Mesothelial cell of epicardium (in vitro differentiated cells): ENCODE measurements around the gene COPG2. TPM values are rescaled to one million over a fixed set of nuclear protein-coding genes. Genes with fewer than 3 reads are reported as not detected.

Experiments
- DNase-seq, 2 experiments: peaks; one replicate each; pipeline ENCODE4 v3.0.0; 2021; ENCODE audit warnings: low spot score in 2 of 2; ENCODE audit not compliant: unreplicated experiment in 2 of 2
- H3K27ac Mint-ChIP-seq: 2 replicates; pipeline ENCODE4 v1.8.0; 2021; ENCODE audit warnings: mixed read lengths
- H3K27me3 Mint-ChIP-seq: 2 replicates; pipeline ENCODE4 v1.8.0; 2021; ENCODE audit warnings: low read depth, mixed read lengths
- H3K36me3 Mint-ChIP-seq: 2 replicates; pipeline ENCODE4 v1.8.0; 2021; ENCODE audit warnings: mixed read lengths
- H3K4me1 Mint-ChIP-seq: 2 replicates; pipeline ENCODE4 v1.8.0; 2021; ENCODE audit warnings: mixed read lengths
- H3K4me3 Mint-ChIP-seq: 2 replicates; pipeline ENCODE4 v1.8.0; 2021; ENCODE audit warnings: mild to moderate bottlenecking, moderate library complexity, mixed read lengths
- H3K9me3 Mint-ChIP-seq: 2 replicates; pipeline ENCODE4 v1.8.0; 2021; ENCODE audit warnings: mixed read lengths
- total RNA-seq: library from RNA; stranded (reverse); gene quantifications from 3 replicates; pipeline ENCODE4 v1.2.1, GENCODE V29; 2021
- TF ChIP-seq, protein P1 (sequence below): fragments of 200-600 bp; sonication (generic); IDR thresholded peaks from one replicate; pipeline ENCODE4 v1.5.0; 2021; ENCODE audit warnings: antibody characterized with exemption; ENCODE audit not compliant: unreplicated experiment

COPG2 gene, protein sequence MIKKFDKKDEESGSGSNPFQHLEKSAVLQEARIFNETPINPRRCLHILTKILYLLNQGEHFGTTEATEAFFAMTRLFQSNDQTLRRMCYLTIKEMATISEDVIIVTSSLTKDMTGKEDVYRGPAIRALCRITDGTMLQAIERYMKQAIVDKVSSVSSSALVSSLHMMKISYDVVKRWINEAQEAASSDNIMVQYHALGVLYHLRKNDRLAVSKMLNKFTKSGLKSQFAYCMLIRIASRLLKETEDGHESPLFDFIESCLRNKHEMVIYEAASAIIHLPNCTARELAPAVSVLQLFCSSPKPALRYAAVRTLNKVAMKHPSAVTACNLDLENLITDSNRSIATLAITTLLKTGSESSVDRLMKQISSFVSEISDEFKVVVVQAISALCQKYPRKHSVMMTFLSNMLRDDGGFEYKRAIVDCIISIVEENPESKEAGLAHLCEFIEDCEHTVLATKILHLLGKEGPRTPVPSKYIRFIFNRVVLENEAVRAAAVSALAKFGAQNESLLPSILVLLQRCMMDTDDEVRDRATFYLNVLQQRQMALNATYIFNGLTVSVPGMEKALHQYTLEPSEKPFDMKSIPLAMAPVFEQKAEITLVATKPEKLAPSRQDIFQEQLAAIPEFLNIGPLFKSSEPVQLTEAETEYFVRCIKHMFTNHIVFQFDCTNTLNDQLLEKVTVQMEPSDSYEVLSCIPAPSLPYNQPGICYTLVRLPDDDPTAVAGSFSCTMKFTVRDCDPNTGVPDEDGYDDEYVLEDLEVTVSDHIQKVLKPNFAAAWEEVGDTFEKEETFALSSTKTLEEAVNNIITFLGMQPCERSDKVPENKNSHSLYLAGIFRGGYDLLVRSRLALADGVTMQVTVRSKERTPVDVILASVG
- 54.1 to 56.4 TPM (median 55.0 TPM) in 3 replicates for total RNA-seq

DNA sequence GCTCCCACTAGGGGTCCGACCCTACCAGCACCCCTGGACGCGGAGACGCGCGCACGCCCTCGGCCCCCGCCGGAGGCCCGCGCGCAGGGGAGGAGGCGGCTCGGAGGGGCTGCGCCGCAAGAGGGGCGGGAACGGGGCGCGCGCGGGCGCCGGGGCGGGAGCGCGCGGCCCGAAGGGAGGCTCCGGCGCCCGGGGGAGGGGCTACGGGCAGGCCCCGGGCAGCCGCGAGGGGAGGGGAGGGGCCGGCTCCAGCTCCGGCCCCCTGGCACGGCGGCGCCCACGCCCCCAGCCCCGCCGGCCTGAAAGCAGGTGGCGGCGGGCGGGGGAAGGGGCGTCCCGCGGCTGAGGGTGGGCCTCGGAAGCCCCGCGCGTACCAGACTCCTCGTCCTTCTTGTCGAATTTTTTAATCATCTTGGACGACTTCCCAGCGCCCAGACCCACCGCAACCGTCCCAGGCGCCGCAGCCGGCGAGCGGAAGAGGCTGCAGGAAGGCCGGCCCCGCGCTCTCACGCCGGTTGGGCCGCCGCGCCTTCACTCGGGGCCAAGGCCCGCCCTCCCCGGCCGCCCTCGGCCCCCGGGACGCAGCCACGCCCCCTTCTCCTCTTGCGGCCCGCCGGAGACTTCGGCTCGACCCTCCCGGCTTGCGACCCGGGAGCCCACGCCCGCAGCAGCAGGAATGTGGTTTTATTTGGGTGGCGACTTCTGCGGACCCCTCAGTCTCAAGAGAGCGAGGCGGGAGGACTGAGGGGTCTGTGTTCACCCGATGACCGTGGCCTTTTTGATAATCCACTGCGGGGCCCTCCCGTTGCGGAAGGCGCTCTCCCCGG is at the start of gene COPG2:
TSS of gene COPG2 (minus strand) at position 491 of the 827 bp plus-strand sequence. CDS start at position 411, 80 bp downstream.
- peak within 1 kb of the TSS; percentile 87 for H3K4me3 Mint-ChIP-seq
- H3K27me3 Mint-ChIP-seq = no peaks in the 10 kb centered on the region
- H3K4me1 Mint-ChIP-seq = peaks cover 21% of the 10 kb centered on the region
- peak within 1 kb of the TSS; percentile 94 for H3K27ac Mint-ChIP-seq
- TF ChIP-seq, protein P1, sequence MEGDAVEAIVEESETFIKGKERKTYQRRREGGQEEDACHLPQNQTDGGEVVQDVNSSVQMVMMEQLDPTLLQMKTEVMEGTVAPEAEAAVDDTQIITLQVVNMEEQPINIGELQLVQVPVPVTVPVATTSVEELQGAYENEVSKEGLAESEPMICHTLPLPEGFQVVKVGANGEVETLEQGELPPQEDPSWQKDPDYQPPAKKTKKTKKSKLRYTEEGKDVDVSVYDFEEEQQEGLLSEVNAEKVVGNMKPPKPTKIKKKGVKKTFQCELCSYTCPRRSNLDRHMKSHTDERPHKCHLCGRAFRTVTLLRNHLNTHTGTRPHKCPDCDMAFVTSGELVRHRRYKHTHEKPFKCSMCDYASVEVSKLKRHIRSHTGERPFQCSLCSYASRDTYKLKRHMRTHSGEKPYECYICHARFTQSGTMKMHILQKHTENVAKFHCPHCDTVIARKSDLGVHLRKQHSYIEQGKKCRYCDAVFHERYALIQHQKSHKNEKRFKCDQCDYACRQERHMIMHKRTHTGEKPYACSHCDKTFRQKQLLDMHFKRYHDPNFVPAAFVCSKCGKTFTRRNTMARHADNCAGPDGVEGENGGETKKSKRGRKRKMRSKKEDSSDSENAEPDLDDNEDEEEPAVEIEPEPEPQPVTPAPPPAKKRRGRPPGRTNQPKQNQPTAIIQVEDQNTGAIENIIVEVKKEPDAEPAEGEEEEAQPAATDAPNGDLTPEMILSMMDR = no peak
- peaks cover 11% of the 10 kb centered on the region for H3K36me3 Mint-ChIP-seq
- no peaks in the 10 kb centered on the region for H3K9me3 Mint-ChIP-seq
- DNase-seq = peak; percentile 82 to 93

DNA sequence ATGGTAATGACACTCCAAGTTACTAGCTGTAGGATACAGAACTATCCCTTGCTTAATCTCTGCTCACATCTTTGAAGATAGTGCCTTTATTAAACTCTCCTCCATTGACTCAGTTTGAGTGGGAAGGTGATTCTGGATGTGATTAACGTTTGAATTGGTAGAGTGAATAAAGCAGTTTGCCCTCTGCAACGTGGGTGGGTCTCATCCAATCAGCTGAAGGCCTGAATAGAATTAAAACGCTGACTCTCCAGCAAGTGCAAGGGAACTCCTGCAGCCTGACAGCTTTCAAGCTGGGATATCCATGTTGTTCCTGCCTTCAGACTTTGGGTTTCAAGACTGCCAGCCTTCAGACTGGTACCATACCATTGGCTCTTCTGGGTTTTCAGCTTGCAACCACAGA is 43.9 kb upstream of the COPG2 start:
- Mint-ChIP-seq H3K4me3 (no peak overlapping the region), H3K27me3 (peaks cover 17% of the 10 kb centered on the region), H3K4me1 (no peaks in the 10 kb centered on the region), H3K36me3 (no peaks in the 10 kb centered on the region), H3K9me3 (peaks cover under 1% of the 10 kb centered on the region), H3K27ac (no peak overlapping the region)
- TF ChIP-seq, protein P1 = no peak
- DNase-seq = no peak

DNA sequence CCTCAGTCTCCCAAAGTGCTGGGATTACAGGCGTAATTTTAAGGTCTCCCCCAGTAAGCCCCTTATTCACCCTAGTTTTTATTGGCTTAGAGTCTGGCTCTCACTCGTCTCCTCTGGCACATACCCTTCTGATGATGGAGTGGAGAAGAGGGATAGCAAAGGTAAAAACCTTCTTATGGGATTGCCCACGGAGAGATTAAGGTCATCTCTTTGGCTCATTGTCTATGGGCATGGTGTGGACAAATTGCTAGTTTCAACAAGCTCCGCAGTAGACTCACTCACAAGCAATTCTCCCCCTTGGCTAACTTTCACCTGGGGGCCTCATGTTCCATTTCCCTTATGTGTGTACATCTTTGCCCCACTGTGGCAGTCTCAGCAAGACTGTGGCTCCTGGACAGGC is 40.2 kb upstream of the COPG2 start:
- Mint-ChIP-seq H3K27me3 (peaks cover 20% of the 10 kb centered on the region), H3K9me3 (peaks cover 16% of the 10 kb centered on the region), H3K36me3 (no peaks in the 10 kb centered on the region), H3K27ac (no peak overlapping the region), H3K4me1 (no peaks in the 10 kb centered on the region), H3K4me3 (no peak overlapping the region)
- TF ChIP-seq, protein P1 = no peak
- DNase-seq = no peak

DNA sequence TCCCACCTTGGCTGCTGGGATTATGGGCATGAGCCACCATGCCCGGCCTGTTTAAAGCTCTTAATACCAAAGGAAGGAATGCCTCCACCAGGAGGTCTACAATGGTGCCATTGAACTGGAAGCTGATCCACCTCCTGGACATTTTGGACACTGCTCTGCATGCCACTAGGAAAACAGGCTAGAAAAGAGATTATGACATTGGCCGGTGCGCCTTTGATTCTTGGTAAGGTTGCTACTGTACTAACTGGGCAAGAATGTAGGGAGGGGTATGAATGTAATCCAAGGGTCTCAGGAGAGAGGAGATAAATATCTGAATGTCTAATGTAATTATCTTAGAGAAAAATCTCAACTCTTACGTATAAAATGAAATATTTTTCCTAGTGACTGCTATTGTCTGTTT is 39.5 kb upstream of the COPG2 start:
- Mint-ChIP-seq H3K27me3 (peaks cover 18% of the 10 kb centered on the region), H3K27ac (no peak overlapping the region), H3K4me1 (no peaks in the 10 kb centered on the region), H3K4me3 (no peak overlapping the region), H3K36me3 (no peaks in the 10 kb centered on the region), H3K9me3 (peaks cover 16% of the 10 kb centered on the region)
- TF ChIP-seq, protein P1 = no peak
- no peak for DNase-seq

DNA sequence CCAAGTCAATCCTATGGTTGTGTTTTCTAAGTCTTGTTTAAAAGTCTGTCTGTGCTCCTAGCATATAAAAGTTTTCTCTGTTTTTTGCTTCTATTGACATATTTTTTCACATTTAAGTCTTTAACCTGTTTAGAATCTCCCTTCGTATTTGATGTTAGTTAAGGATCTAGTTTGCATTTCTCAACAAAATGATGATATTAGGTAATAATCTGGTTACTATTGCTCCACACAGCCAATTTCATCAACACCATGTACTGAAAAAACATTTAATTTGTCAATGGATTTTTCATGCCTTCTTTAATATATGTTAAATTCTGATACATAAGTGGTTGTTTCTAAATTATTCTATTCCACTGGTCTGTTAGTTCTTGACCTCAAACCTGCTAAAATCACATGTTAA is 35.3 kb upstream of the COPG2 start:
- peaks cover 16% of the 10 kb centered on the region for H3K9me3 Mint-ChIP-seq
- H3K36me3 Mint-ChIP-seq = peaks cover 2% of the 10 kb centered on the region
- no peak overlapping the region for H3K27ac Mint-ChIP-seq
- TF ChIP-seq, protein P1 = no peak
- DNase-seq = no peak
- no peak overlapping the region for H3K4me3 Mint-ChIP-seq
- H3K4me1 Mint-ChIP-seq = no peaks in the 10 kb centered on the region
- peaks cover 24% of the 10 kb centered on the region for H3K27me3 Mint-ChIP-seq
